Measurements from ENCODE around the gene NKX1-1.

DNA sequence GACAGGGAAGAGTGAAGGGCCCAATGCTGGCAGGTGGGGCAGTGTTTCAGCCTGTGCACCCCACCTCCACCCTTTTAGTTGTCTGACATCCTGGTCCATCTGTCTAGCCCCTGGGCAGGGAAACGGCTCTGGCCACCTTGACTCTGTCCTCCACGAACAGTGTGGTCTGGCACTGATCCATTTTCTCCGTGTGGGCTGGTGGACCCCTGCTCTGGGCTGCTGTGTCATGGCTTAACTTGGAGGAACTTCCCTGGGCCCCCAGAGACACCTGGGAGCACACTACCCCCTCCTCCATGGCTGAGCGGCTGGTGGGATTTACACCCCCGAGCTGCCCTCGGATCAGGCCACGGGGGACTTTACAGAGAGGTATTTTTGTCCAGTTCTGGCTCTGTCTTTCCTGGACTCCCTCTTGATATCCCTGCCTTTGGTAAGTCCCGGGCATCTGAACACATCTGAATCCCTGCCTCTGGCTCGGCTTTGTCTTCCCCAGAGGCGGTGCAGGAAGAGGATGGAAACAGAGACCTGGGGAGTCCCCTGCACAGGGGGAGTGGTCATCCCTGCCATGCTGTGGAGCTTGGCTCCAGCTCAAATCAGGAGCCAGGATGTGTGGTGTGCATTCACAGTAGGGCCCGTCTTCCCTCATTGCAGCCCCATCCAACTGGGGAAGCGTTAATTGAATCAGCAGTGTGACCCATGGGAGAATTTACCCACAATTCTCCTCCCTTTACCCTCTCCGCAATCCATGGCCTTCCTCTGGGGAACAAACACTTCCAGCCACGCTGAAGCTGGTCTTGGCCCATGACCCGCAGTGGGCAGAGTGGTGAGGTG is 6.3 kb upstream of the NKX1-1 start:
- TF ChIP-seq, protein P1, sequence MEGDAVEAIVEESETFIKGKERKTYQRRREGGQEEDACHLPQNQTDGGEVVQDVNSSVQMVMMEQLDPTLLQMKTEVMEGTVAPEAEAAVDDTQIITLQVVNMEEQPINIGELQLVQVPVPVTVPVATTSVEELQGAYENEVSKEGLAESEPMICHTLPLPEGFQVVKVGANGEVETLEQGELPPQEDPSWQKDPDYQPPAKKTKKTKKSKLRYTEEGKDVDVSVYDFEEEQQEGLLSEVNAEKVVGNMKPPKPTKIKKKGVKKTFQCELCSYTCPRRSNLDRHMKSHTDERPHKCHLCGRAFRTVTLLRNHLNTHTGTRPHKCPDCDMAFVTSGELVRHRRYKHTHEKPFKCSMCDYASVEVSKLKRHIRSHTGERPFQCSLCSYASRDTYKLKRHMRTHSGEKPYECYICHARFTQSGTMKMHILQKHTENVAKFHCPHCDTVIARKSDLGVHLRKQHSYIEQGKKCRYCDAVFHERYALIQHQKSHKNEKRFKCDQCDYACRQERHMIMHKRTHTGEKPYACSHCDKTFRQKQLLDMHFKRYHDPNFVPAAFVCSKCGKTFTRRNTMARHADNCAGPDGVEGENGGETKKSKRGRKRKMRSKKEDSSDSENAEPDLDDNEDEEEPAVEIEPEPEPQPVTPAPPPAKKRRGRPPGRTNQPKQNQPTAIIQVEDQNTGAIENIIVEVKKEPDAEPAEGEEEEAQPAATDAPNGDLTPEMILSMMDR (IDR thresholded peaks at IDR 0.05): no peak
- TF ChIP-seq, protein P2, sequence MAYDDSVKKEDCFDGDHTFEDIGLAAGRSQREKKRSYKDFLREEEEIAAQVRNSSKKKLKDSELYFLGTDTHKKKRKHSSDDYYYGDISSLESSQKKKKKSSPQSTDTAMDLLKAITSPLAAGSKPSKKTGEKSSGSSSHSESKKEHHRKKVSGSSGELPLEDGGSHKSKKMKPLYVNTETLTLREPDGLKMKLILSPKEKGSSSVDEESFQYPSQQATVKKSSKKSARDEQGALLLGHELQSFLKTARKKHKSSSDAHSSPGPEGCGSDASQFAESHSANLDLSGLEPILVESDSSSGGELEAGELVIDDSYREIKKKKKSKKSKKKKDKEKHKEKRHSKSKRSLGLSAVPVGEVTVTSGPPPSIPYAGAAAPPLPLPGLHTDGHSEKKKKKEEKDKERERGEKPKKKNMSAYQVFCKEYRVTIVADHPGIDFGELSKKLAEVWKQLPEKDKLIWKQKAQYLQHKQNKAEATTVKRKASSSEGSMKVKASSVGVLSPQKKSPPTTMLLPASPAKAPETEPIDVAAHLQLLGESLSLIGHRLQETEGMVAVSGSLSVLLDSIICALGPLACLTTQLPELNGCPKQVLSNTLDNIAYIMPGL (CRISPR knock-in tag; IDR thresholded peaks at IDR 0.05): no peak
- TF ChIP-seq, protein P3, sequence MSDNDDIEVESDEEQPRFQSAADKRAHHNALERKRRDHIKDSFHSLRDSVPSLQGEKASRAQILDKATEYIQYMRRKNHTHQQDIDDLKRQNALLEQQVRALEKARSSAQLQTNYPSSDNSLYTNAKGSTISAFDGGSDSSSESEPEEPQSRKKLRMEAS (CRISPR knock-in tag; IDR thresholded peaks at IDR 0.05): no peak
- TF ChIP-seq ZNF317 (CRISPR knock-in tag; IDR thresholded peaks at IDR 0.05; ENCODE audit: borderline replicate concordance, low read depth): no peak
